Mesenteric fat pad (tissue), 1 donor: ENCODE results near the gene ANKRD9. TPM values are rescaled to one million over a fixed set of nuclear protein-coding genes. Genes with fewer than 3 reads are reported as not detected.

Source experiments
- DNase-seq: peaks from one replicate; pipeline ENCODE4 v3.0.0-alpha.2; 2020; ENCODE audit warnings: low spot score
- microRNA-seq: library from miRNA; unstranded; fragments of <30 nt; microRNA quantifications from one replicate; pipeline ENCODE4 v1.2.0, GENCODE V29; 2020; ENCODE audit warnings: borderline number of aligned reads
- total RNA-seq: library from RNA; stranded (reverse); fragmentation: NEBNext Ultra II Directional; extraction: Animal tissue kit (Norgen Biotek cat#: 25700); gene quantifications from one replicate; pipeline ENCODE4 v1.2.1, GENCODE V29; 2021
- donor health status: DM: yes; HTN: yes; CAD: no.

The ANKRD9 gene
- total RNA-seq, 1 donor from 2014 or later, result 26.0 TPM

DNA sequence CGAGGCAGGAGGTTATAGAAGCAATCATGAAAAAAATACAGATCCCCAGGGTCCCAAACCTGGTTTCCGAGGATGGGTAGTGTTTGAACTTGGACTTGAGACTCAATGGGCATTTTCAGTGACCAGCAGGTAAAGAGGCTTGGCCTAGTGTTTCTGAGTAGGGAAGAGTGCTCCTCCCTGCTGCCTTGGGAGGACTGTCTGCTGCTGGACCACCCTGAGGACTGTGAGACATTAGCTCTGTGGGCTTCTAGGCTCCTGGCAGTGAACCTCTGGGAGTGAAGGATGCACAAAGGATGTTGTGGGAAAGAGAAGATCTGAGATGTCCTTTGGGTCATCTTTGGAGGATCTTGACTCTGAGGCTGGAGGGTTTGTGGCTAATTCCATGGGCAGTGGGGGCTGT lies 30.5 kb downstream of the ANKRD9 start:
- DNase-seq, result no peak

DNA sequence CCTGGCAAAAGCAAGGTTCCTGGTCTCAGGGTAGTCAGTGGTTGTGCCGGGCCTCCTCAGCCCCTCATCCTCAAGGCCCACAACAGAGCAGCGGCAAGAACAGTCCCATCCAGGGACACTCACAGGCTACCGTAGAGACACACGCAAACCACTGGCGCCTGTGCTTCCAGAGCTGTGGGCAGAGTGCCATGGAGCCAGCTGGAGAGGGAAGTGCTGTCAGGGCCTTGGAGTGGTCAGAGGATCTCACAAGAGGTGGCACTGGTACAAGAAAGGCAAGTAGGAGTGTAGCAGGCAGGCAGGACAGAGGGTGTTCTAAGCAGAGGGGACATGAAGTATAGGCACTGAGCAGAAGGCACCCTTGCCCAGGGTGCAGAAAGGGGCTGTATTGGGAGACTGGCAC lies 34.6 kb downstream of the ANKRD9 start:
- DNase-seq, result no peak

DNA sequence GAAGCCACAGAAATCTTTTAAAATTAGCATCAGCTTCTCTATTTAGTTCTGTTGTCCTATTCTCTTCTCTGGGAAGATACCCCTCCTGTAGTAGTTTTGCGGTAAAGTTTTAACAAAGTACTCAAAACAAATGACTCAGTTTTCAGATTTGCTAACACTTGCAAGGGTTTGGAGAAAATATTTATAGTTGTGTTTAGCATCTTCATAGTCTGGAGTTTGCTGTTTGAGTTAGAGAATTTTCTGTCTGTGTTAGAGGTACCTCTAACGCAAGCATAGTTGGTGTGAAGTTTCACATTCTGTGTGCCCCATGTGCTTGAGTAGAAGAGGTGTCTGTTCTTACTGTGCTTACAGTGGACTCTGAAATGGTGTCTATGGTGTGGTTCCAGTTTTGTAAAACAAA lies 36.0 kb downstream of the ANKRD9 start:
- no peak for DNase-seq

DNA sequence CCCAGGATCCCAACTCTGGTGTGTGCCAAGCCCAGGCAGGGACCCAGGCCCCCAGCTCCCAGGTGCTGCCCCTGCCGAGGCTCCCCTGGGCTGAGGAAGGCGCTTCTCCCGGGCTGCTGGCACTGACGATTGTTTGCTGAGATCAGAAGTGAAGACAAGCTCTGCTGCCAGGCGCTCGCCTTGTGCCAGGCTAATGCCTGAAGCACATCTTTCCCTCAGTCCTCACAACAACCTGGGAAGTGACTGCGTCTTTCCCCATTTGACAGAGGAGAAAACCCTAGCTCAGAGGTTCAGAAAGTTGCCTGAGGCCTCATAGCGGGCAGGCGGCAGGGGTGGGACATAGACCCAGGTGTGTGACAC lies 36.8 kb downstream of the ANKRD9 start:
- no peak for DNase-seq

DNA sequence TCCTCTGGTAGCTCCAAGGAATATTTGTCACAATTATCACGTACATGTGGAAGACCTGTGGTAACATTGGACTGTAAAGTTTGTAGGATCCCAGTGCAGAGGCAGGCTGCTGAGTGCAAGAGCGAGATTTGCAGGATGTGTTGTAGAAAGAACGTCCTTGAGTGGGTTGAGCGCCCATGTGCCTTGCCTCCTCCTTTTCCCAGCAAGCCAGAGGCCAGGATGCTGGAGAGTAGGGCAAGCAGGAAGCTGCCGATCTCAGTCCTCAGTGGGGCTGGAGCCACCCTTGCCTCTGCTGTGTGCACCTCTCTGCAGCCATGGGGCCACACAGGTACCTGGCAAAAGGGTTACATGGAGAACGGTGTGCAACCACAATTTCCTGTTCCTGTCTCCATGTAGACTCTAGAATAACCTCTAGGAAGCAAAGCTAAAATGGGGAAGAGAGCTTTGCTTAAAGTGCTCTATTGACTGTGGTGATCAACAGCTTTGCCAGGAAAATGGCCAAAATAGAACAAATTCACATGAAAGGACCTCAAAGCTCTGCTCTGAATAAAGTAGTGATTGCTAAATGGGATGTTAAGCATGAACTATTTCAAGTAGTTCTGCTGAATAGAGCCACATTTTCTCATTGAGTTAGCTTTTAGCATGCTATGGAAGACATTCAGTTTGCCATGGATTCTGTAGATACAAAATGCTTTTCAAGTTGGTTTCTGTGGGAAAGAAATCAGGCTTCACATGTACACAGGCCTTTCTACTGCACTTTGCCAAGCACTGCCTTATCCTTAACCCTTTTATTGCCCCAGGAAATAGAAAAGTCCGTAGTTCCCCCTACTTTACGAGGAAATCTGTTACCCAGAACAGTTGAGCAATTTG lies 37.4 kb downstream of the ANKRD9 start:
- DNase-seq, result no peak

DNA sequence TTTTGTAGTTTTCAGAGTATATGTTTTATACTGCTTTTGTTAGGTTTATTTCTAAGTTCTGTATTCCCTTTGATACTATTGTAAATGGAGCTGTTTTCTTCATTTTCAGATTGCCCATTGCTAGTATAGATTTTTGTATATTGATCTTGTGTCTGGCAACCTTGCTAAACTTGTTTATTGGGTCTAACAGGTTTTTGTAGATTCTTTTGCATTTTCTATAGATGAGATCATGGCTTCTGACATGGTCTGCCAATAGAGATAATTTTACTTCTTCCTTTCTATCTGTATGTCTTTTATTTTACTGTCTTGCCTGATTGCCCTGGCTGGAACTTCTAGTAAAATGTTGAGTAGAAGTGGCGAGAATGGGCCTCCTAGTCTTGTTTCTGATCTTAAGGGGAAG lies 40.3 kb downstream of the ANKRD9 start:
- no peak for DNase-seq

DNA sequence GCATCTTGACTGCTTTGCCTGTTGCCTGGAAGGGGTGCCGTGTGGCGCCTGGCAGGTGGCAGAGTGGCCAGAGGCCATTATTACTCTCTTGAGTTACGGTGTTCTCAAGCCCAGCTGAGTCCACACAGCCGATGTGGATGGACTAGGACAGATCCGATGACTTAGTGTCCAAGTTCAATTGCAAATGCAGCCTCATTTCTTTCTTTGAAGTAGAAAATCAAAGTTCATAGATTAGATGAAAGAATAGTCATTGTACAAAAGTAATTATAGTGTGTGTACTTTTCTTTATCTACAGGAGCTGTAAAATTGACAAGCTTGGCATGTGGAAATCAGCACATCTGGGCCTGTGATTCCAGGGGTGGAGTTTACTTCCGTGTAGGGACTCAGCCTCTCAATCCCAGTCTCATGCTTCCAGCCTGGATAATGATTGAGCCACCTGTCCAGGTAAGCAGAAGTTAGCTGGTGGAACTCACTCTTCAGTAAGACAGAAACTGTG lies 44.7 kb downstream of the ANKRD9 start:
- DNase-seq, result no peak

DNA sequence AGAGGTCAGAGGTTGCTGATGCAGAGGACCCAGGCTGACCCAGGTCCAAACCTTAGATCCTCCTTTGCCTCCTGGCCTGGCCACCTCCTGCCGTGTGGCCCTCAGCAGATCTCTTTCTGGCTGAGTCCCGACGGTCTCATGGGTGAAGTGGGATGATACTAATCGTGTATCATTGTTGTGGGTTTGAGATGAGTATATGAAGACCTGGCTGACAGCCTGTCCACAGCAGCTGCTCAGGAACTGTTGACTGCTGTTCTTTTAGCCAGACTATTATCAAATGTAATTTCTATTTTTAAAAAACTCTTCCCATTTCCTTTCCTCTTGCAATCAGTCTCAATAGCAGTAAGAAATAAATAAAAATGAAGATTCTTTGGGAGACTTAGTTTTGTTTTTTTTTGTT lies 45.6 kb downstream of the ANKRD9 start:
- DNase-seq, result no peak

DNA sequence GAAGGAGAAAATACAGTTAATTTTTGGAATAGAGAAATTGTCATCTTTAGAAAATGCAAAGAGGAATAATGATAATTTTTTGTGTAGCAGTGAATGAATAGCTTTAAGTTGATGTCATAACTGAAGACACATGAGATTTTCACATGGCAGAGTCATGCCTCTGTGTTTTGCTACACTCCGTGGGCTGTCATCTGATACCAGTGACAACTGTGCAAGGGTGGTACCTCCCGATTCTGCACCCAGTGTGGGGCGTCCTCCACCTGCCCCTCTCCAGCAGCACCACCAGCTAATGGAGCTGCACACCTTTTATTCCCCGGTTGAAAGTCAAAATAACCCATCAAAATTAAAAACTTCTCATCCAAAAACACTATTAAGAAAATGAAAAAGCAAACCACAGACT lies 47.2 kb downstream of the ANKRD9 start:
- no peak for DNase-seq

DNA sequence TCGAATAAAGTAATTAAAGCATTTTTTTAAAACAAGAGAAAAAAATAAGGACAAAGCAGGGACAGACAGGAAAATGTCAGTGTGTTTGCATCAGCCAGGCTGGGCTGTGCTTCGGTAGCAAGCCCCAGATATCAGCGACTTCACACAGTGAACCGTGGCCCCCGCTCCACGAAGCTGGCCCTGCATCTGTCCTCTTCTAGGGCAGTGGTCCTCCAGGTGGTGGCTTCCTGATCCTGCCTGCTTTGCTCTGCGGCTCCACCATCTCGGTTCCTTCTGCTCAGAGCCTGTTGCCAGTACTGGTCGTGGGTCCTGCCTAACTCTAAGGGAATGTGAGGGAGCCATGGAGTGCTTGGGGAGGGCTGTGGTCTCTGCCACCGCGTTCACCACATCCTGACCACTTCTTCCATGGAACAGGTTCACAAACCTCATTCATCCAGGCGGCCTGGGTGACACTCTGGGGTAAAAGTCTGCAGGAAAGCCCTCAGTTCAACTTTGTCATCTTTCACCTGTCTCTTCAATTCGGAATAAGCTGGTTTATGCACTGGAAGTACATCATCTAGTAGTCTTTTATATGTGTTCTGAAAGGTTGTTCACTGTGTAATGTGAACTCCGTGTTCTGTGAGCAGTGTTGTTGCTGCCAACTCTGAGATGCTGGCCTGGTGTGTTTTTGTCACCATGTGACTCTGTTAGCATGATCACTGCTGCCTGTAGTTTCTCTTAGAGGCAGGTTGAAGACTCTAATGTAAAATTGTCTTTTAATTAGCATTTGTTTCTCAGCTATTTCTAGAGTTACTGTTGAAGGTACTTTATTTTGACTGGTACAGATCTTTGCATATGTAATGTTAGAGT lies 47.9 kb downstream of the ANKRD9 start:
- DNase-seq, result no peak

DNA sequence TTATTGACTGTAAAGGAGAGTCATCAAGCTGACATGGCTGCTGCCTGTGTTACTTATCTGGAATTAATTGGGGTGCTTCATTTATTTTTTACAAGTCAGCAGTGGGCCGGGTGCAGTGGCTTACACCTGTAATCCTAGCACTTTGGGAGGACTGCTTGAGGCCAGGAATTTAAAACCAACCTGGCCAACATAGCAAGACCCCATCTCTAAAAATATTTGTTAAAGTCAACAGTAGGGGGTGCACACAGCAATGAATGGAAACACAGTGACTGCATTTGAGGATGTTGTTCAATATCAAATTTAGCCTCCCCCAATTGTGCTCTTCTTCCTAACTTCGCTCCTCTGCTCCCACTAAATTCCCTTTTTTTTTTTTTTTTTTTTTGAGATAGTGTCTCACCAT lies 52.1 kb downstream of the ANKRD9 start:
- DNase-seq, result no peak

DNA sequence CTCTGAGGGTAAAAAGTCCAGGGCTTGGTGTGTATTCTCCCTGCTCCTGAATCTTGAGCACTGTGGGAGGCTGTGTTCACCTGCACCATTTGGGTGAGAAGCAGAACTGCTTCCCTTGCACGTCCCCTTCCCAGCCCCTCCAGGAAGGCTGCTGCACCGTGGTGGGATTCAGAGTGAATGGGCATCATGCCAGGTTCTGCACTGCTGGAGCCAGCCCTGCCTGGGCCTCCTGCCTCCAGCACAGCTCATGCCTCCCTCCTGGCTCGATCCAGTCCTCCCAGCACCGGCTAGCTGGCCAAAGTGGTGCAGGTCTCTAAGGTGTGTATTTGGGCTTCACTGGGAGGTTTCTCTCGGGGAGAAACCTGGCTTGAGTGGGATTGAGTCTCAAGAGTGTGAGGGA lies 54.9 kb downstream of the ANKRD9 start:
- DNase-seq, result no peak

DNA sequence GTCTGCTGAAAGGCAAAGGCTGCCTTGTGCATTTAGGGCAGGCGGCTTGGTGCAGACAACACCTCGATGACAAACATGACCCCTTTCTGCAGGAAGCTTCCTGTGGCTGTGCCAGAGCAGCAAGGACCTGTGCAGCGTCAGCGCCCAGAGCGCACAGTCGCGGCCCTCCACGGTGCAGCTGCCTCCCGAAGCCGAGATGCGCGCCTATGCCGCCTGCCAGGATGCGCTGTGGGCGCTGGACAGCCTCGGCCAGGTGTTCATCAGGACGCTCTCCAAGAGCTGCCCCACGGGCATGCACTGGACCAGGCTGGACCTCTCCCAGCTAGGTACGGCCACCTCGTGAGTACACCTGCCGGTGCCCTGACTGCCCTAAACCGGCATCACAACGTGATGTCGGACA lies 57.3 kb downstream of the ANKRD9 start:
- DNase-seq, result no peak

Small RNA genes within 50 kb of the gene (microRNA-seq; reads per million reads assigned to microRNA genes)
- gene MIR4309, result not detected

Other genes with a start within 250 kb of the ANKRD9 start
- 13.9 TPM for gene MOK, start 204.6 kb downstream of the ANKRD9 start, total RNA-seq
- gene ZNF839, start 190.0 kb downstream of the ANKRD9 start, total RNA-seq, result 7.4 TPM
- gene CINP, start 146.9 kb downstream of the ANKRD9 start, total RNA-seq, result 34.1 TPM
- gene TECPR2, start 146.8 kb downstream of the ANKRD9 start, total RNA-seq, result 29.5 TPM
- gene RCOR1, start 82.9 kb upstream of the ANKRD9 start, total RNA-seq, result 21.9 TPM